Neural progenitor cell (in vitro differentiated cells): ENCODE results near the gene GMCL1. TPM values are rescaled to one million over a fixed set of nuclear protein-coding genes. Genes with fewer than 3 reads are reported as not detected.
A peak's percentile ranks its signal among the peaks of the same experiment; 100 is the strongest.

ENCODE experiments used
- DNase-seq: peaks from one replicate; pipeline ENCODE4 v3.0.0-alpha.2; 2016; ENCODE audit warnings: low spot score
- H2AFZ ChIP-seq: fragments of 200-600 bp; sonication (generic); replicated peaks from 2 replicates; pipeline ENCODE4 v1.6.1; 2016; ENCODE audit warnings: antibody characterized with exemption
- H3F3A ChIP-seq: fragments of 200-600 bp; sonication (generic); 2 replicates; pipeline ENCODE4 v1.6.1; 2016; ENCODE audit warnings: antibody characterized with exemption, low read depth
- H3K27ac ChIP-seq: fragments of 200-600 bp; sonication (generic); 2 replicates; pipeline ENCODE4 v1.5.1; 2016; ENCODE audit warnings: mild to moderate bottlenecking
- H3K27me3 ChIP-seq: fragments of 200-600 bp; sonication (generic); 2 replicates; pipeline ENCODE4 v1.6.1; 2016; ENCODE audit warnings: mild to moderate bottlenecking, moderate library complexity
- H3K36me3 ChIP-seq: fragments of 200-600 bp; sonication (generic); 2 replicates; pipeline ENCODE4 v1.5.1; 2016
- H3K4me1 ChIP-seq: fragments of 200-600 bp; sonication (generic); 2 replicates; pipeline ENCODE4 v1.6.1; 2016; ENCODE audit warnings: mixed run types
- H3K4me2 ChIP-seq: fragments of 200-600 bp; sonication (generic); 2 replicates; pipeline ENCODE4 v1.6.1; 2016
- H3K4me3 ChIP-seq: fragments of 200-600 bp; sonication (generic); 2 replicates; pipeline ENCODE4 v1.5.1; 2016
- H3K79me2 ChIP-seq: fragments of 200-600 bp; sonication (generic); 2 replicates; pipeline ENCODE4 v1.6.1; 2016; ENCODE audit warnings: low read depth
- H3K9ac ChIP-seq: fragments of 200-600 bp; sonication (generic); 2 replicates; pipeline ENCODE4 v1.6.1; 2016
- H3K9me3 ChIP-seq: fragments of 200-600 bp; sonication (generic); 2 replicates; pipeline ENCODE4 v1.5.1; 2016; ENCODE audit warnings: low read depth
- H4K20me1 ChIP-seq: fragments of 200-600 bp; sonication (generic); 2 replicates; pipeline ENCODE4 v1.6.1; 2016; ENCODE audit warnings: low read depth
- H3K27ac Mint-ChIP-seq: 3 replicates; pipeline ENCODE4 v1.8.0; 2021; ENCODE audit warnings: mixed read lengths
- H3K27me3 Mint-ChIP-seq: 2 replicates; pipeline ENCODE4 v1.8.0; 2022; ENCODE audit warnings: low read depth, mild to moderate bottlenecking, inconsistent platforms, moderate library complexity, mixed read lengths; ENCODE audit not compliant: insufficient read depth
- H3K36me3 Mint-ChIP-seq: 3 replicates; pipeline ENCODE4 v1.8.0; 2021; ENCODE audit warnings: mixed read lengths
- H3K4me1 Mint-ChIP-seq: 3 replicates; pipeline ENCODE4 v1.8.0; 2021; ENCODE audit warnings: mixed read lengths
- H3K4me3 Mint-ChIP-seq: 3 replicates; pipeline ENCODE4 v1.8.0; 2021; ENCODE audit warnings: mild to moderate bottlenecking, moderate library complexity, mixed read lengths
- H3K9me3 Mint-ChIP-seq: 3 replicates; pipeline ENCODE4 v1.8.0; 2020; ENCODE audit warnings: mixed read lengths
- CTCF ChIP-seq: fragments of 200-600 bp; sonication (generic); IDR thresholded peaks from 2 replicates; pipeline ENCODE4 v1.5.1; 2017; ENCODE audit warnings: antibody characterized with exemption, mild to moderate bottlenecking
- EZH2 ChIP-seq: fragments of 200-600 bp; sonication (generic); IDR thresholded peaks from 2 replicates; pipeline ENCODE4 v1.6.1; 2017; ENCODE audit warnings: antibody characterized with exemption, mild to moderate bottlenecking, moderate library complexity
- EZH2phosphoT487 ChIP-seq: fragments of 200-600 bp; sonication (generic); IDR thresholded peaks from 2 replicates; pipeline ENCODE4 v1.6.1; 2017; ENCODE audit warnings: antibody characterized with exemption
- total RNA-seq: library from RNA; depleted of rRNA; stranded (reverse); fragments of >200 nt; gene quantifications from 2 replicates; pipeline ENCODE4 v1.2.3, GENCODE V29; 2015; ENCODE audit warnings: low replicate concordance

GMCL1 gene
- total RNA-seq, 1 donor from 2014 or later, result 23.1 TPM

GRCh38 chr2:69833752-69834151 is 4.3 kb downstream of the GMCL1 start:
- Histone ChIP-seq H3K9ac (peak overlapping the region; percentile 16), H3K4me1 (peaks cover 24% of the 10 kb centered on the region), H2AFZ (no peak overlapping the region), H3K36me3 (peaks cover 2% of the 10 kb centered on the region), H3F3A (peaks cover 10% of the 10 kb centered on the region), H3K4me2 (no peak overlapping the region), H4K20me1 (peaks cover 38% of the 10 kb centered on the region), H3K4me3 (no peak overlapping the region), H3K27me3 (no peaks in the 10 kb centered on the region), H3K9me3 (no peaks in the 10 kb centered on the region), H3K27ac (no peak overlapping the region), H3K79me2 (peaks cover 85% of the 10 kb centered on the region)
- no peaks in the 10 kb centered on the region for H3K9me3 Mint-ChIP-seq
- no peaks in the 10 kb centered on the region for H3K27me3 Mint-ChIP-seq
- no peak for DNase-seq
- H3K4me1 Mint-ChIP-seq, result peaks cover 13% of the 10 kb centered on the region
- no peak overlapping the region for H3K4me3 Mint-ChIP-seq
- H3K27ac Mint-ChIP-seq, result no peak overlapping the region
- TF ChIP-seq EZH2 (no peak), EZH2phosphoT487 (no peak), CTCF (no peak)
- H3K36me3 Mint-ChIP-seq, result peaks cover 8% of the 10 kb centered on the region

- Histone ChIP-seq H3K4me1 (peaks cover 17% of the 10 kb centered on the region), H3K79me2 (peaks cover 74% of the 10 kb centered on the region)
- H3K27ac Mint-ChIP-seq, result no peak overlapping the region
Observed at GRCh38 chr2:69835666-69836065, 6.2 kb downstream of the GMCL1 start.

GRCh38 chr2:69836316-69836715 is 6.9 kb downstream of the GMCL1 start:
- Histone ChIP-seq H4K20me1 (peaks cover 24% of the 10 kb centered on the region), H2AFZ (no peak overlapping the region), H3F3A (peaks cover 4% of the 10 kb centered on the region), H3K9ac (no peak overlapping the region), H3K27ac (no peak overlapping the region), H3K4me3 (no peak overlapping the region), H3K9me3 (no peaks in the 10 kb centered on the region), H3K4me2 (no peak overlapping the region), H3K27me3 (no peaks in the 10 kb centered on the region), H3K36me3 (peaks cover 8% of the 10 kb centered on the region), H3K79me2 (peaks cover 67% of the 10 kb centered on the region), H3K4me1 (peaks cover 11% of the 10 kb centered on the region)
- no peaks in the 10 kb centered on the region for H3K27me3 Mint-ChIP-seq
- no peak overlapping the region for H3K27ac Mint-ChIP-seq
- no peak for TF ChIP-seq CTCF
- no peak for TF ChIP-seq EZH2phosphoT487
- TF ChIP-seq EZH2, result no peak
- H3K9me3 Mint-ChIP-seq, result no peaks in the 10 kb centered on the region
- H3K4me3 Mint-ChIP-seq, result no peak overlapping the region
- DNase-seq, result no peak
- H3K4me1 Mint-ChIP-seq, result peaks cover 4% of the 10 kb centered on the region
- H3K36me3 Mint-ChIP-seq, result peaks cover 9% of the 10 kb centered on the region

More at GRCh38 chr2:69835666-69836065, 6.2 kb downstream of the GMCL1 start:
- no peak overlapping the region for H3K4me3 ChIP-seq
- no peaks in the 10 kb centered on the region for H3K9me3 ChIP-seq
- no peak overlapping the region for H2AFZ ChIP-seq
- H3K4me1 Mint-ChIP-seq, result peaks cover 9% of the 10 kb centered on the region
- no peak overlapping the region for H3K4me3 Mint-ChIP-seq
- peaks cover 8% of the 10 kb centered on the region for H3K36me3 ChIP-seq
- H3K4me2 ChIP-seq, result no peak overlapping the region
- H3K36me3 Mint-ChIP-seq, result peaks cover 9% of the 10 kb centered on the region
- H4K20me1 ChIP-seq, result peaks cover 31% of the 10 kb centered on the region
- no peak overlapping the region for H3K9ac ChIP-seq
- no peaks in the 10 kb centered on the region for H3K27me3 ChIP-seq
- TF ChIP-seq EZH2, result no peak
- TF ChIP-seq EZH2phosphoT487, result no peak
- TF ChIP-seq CTCF, result no peak
- H3K27me3 Mint-ChIP-seq, result no peaks in the 10 kb centered on the region
- peaks cover 4% of the 10 kb centered on the region for H3F3A ChIP-seq
- no peaks in the 10 kb centered on the region for H3K9me3 Mint-ChIP-seq
- H3K27ac ChIP-seq, result no peak overlapping the region
- no peak for DNase-seq
